Caco-2 (cell line): ENCODE data around the gene VSX1. TPM values are rescaled to one million over a fixed set of nuclear protein-coding genes. Genes with fewer than 3 reads are reported as not detected.

Experiments used
- BruUV-seq: library from RNA; stranded (reverse); fragments of 400-500 nt; replicated peaks from 2 replicates; lab custom pipeline; 2021; lab: Mats Ljungman, UMichigan
- CTCF ChIA-PET: fragments of 300-600 bp; sonication (Branson Sonifier 250); formaldehyde crosslinking; loops from one replicate; lab custom pipeline; 2022; ENCODE audit warnings: antibody characterized with exemption; lab: Charles Lee
- POLR2A ChIA-PET: fragments of 300-600 bp; sonication (Branson Sonifier 250); formaldehyde crosslinking; loops from one replicate; lab custom pipeline; 2022; ENCODE audit warnings: antibody characterized with exemption; lab: Charles Lee
- DNase-seq, 2 experiments: peaks; one replicate each; pipeline versions ENCODE4 v3.0.0 to v3.0.0-alpha.2; 2020 to 2022
- H3K27me3 ChIP-seq: replicated peaks from 2 replicates; pipeline ENCODE4 v1.6.0; 2011; ENCODE audit warnings: low read length; ENCODE audit not compliant: control insufficient read depth, insufficient read depth
- H3K36me3 ChIP-seq: 2 replicates; pipeline ENCODE4 v1.5.1; 2011; ENCODE audit warnings: low read length; ENCODE audit not compliant: control insufficient read depth, insufficient read depth
- H3K4me1 ChIP-seq: fragments of 250-450 bp; sonication (Bioruptor Pico); 2 replicates; pipeline ENCODE4 v1.5.1; 2020; ENCODE audit warnings: mild to moderate bottlenecking
- H3K4me3 ChIP-seq: 2 replicates; pipeline ENCODE4 v1.5.1; 2011; ENCODE audit warnings: low read depth, mild to moderate bottlenecking, control low read depth, low read length
- H3K9me3 ChIP-seq: fragments of 250-450 bp; sonication (Bioruptor Pico); 2 replicates; pipeline ENCODE4 v1.5.1; 2020; ENCODE audit warnings: mild to moderate bottlenecking, moderate library complexity
- H3K27ac Mint-ChIP-seq: one replicate; pipeline ENCODE4 v1.8.0; 2022; ENCODE audit warnings: mixed read lengths; ENCODE audit not compliant: unreplicated experiment
- H3K27me3 Mint-ChIP-seq: one replicate; pipeline ENCODE4 v1.8.0; 2022; ENCODE audit warnings: mixed read lengths; ENCODE audit not compliant: insufficient read depth, unreplicated experiment
- H3K36me3 Mint-ChIP-seq: one replicate; pipeline ENCODE4 v1.8.0; 2022; ENCODE audit warnings: mild to moderate bottlenecking, mixed read lengths; ENCODE audit not compliant: insufficient read depth, unreplicated experiment
- H3K4me1 Mint-ChIP-seq: one replicate; pipeline ENCODE4 v1.8.0; 2022; ENCODE audit warnings: low read depth, mixed read lengths; ENCODE audit not compliant: unreplicated experiment
- H3K4me3 Mint-ChIP-seq: one replicate; pipeline ENCODE4 v1.8.0; 2022; ENCODE audit warnings: mild to moderate bottlenecking, moderate library complexity, mixed read lengths; ENCODE audit not compliant: unreplicated experiment
- H3K9me3 Mint-ChIP-seq: one replicate; pipeline ENCODE4 v1.8.0; 2022; ENCODE audit warnings: mixed read lengths; ENCODE audit not compliant: unreplicated experiment
- CTCF ChIP-seq, 2 experiments: fragments of 200-600 bp in 1 of 2; IDR thresholded peaks; 1 replicate in 1 of 2; 2 replicates in 1 of 2; pipeline versions ENCODE4 v1.5.1 to v1.8.0; 2011 to 2022; ENCODE audit warnings: antibody characterized with exemption in 1 of 2, control low read depth in 1 of 2, inconsistent platforms in 1 of 2, low read depth in 1 of 2, low read length in 1 of 2, mild to moderate bottlenecking in 1 of 2, moderate library complexity in 1 of 2; ENCODE audit not compliant: insufficient read depth in 1 of 2, severe bottlenecking in 1 of 2, unreplicated experiment in 1 of 2
- intact Hi-C: fragments of 100-400 bp; cut with micrococcal nuclease; formaldehyde crosslinking; loops from one replicate; pipeline ENCODE4 v1.10.0; 2022; ENCODE audit not compliant: unreplicated experiment
- total RNA-seq: library from RNA; stranded (reverse); gene quantifications from 2 replicates; pipeline ENCODE4 v1.2.3, GENCODE V29; 2022

VSX1 gene
- total RNA-seq, 1 experiment from 2014 or later = not detected

- Histone ChIP-seq H3K27me3 (no peaks in the 10 kb centered on the region; the same call in 1 of the 2 replicates), H3K9me3 (peaks cover 6% of the 10 kb centered on the region; the same call in 1 of the 2 replicates), H3K36me3 (no peaks in the 10 kb centered on the region), H3K4me3 (no peak overlapping the region), H3K4me1 (no peaks in the 10 kb centered on the region)
- intact Hi-C loops = no loop called here
- TF ChIP-seq CTCF (IDR thresholded peaks at IDR 0.05; ENCODE audit: insufficient read depth in 1 of 2, low read depth in 1 of 2, low read length in 1 of 2, severe bottlenecking in 1 of 2, unreplicated experiment in 1 of 2) = no peak
- Mint-ChIP-seq H3K27ac (no peak overlapping the region), H3K27me3 (no peaks in the 10 kb centered on the region), H3K4me3 (no peak overlapping the region), H3K36me3 (no peaks in the 10 kb centered on the region), H3K9me3 (no peaks in the 10 kb centered on the region), H3K4me1 (no peaks in the 10 kb centered on the region)
- POLR2A ChIA-PET = no interaction called here
- CTCF ChIA-PET = no interaction called here
- no peak for DNase-seq
- BruUV-seq = no TSS peak
These were observed 7.2 kb upstream of the VSX1 start for GRCh38 chr20:25089096-25089495.

- no peaks in the 10 kb centered on the region for H3K4me1 Mint-ChIP-seq
- H3K4me3 Mint-ChIP-seq = no peak overlapping the region
- BruUV-seq = no TSS peak
- no peaks in the 10 kb centered on the region for H3K4me1 ChIP-seq
- no peaks in the 10 kb centered on the region for H3K27me3 Mint-ChIP-seq
- H3K4me3 ChIP-seq = no peak overlapping the region
- CTCF ChIA-PET = no interaction called here
- no peaks in the 10 kb centered on the region for H3K36me3 ChIP-seq
- peaks cover 12% of the 10 kb centered on the region; the same call in 1 of the 2 replicates for H3K9me3 ChIP-seq
- intact Hi-C loops = no loop called here
- no peak for DNase-seq
- H3K9me3 Mint-ChIP-seq = no peaks in the 10 kb centered on the region
- no peak overlapping the region for H3K27ac Mint-ChIP-seq
- no peaks in the 10 kb centered on the region; the same call in 1 of the 2 replicates for H3K27me3 ChIP-seq
- TF ChIP-seq CTCF (IDR thresholded peaks at IDR 0.05; ENCODE audit: insufficient read depth in 1 of 2, low read depth in 1 of 2, low read length in 1 of 2, severe bottlenecking in 1 of 2, unreplicated experiment in 1 of 2) = no peak
- POLR2A ChIA-PET = no interaction called here
- H3K36me3 Mint-ChIP-seq = no peaks in the 10 kb centered on the region
These were observed 6.3 kb upstream of the VSX1 start for GRCh38 chr20:25088267-25088666.

GRCh38 chr20:25087186-25087929 lies 5.4 kb upstream of the VSX1 start:
- Histone ChIP-seq H3K4me1 (no peaks in the 10 kb centered on the region), H3K36me3 (no peaks in the 10 kb centered on the region), H3K9me3 (peaks cover 12% of the 10 kb centered on the region; the same call in 1 of the 2 replicates), H3K4me3 (no peak overlapping the region), H3K27me3 (no peaks in the 10 kb centered on the region; the same call in 1 of the 2 replicates)
- DNase-seq = no peak
- Mint-ChIP-seq H3K36me3 (no peaks in the 10 kb centered on the region), H3K4me1 (no peaks in the 10 kb centered on the region), H3K27ac (no peak overlapping the region), H3K9me3 (no peaks in the 10 kb centered on the region), H3K4me3 (no peak overlapping the region), H3K27me3 (no peaks in the 10 kb centered on the region)
- ChIA-PET POLR2A (no interaction called here), CTCF (no interaction called here)
- BruUV-seq = no TSS peak
- no peak for TF ChIP-seq CTCF (IDR thresholded peaks at IDR 0.05; ENCODE audit: insufficient read depth in 1 of 2, low read depth in 1 of 2, low read length in 1 of 2, severe bottlenecking in 1 of 2, unreplicated experiment in 1 of 2)
- intact Hi-C loops = no loop called here
